Esophagus muscularis mucosa (tissue), 4 donors: Measurements from ENCODE around the gene JPH4. TPM values are rescaled to one million over a fixed set of nuclear protein-coding genes. Genes with fewer than 3 reads are reported as not detected.

Experiments used
- DNase-seq: peaks from one replicate; pipeline ENCODE4 v3.0.0-alpha.2; 2017; ENCODE audit errors: extremely low spot score
- H3K27ac ChIP-seq, 4 donors: fragments of 200-600 bp; sonication (generic); replicated peaks in 1 of 4; 1 replicate in 3 of 4; 2 replicates in 1 of 4; pipeline ENCODE4 v1.5.1; 2016 to 2019; ENCODE audit warnings: mild to moderate bottlenecking in 1 of 4
- H3K27me3 ChIP-seq, 4 donors: fragments of 200-600 bp; sonication (generic); one replicate each; pipeline versions ENCODE4 v1.5.1 to v1.6.0; 2016 to 2019
- H3K36me3 ChIP-seq, 4 donors: fragments of 200-600 bp; sonication (generic); one replicate each; pipeline ENCODE4 v1.5.1; 2016 to 2019
- H3K4me1 ChIP-seq, 4 donors: fragments of 200-600 bp; sonication (generic); one replicate each; pipeline ENCODE4 v1.5.1; 2016 to 2019
- H3K4me3 ChIP-seq, 4 donors: fragments of 200-600 bp; sonication (generic); 1 replicate in 2 of 4; 2 replicates in 2 of 4; pipeline ENCODE4 v1.5.1; 2016 to 2019; ENCODE audit warnings: mild to moderate bottlenecking in 4 of 4, moderate library complexity in 1 of 4
- H3K9me3 ChIP-seq, 4 donors: fragments of 200-600 bp; sonication (generic); 1 replicate in 3 of 4; 2 replicates in 1 of 4; pipeline ENCODE4 v1.5.1; 2016 to 2019
- EP300 ChIP-seq: sonication (generic); formaldehyde crosslinking; IDR thresholded peaks from one replicate; pipeline ENCODE4 v1.6.1; 2017; ENCODE audit warnings: antibody characterized with exemption
- POLR2A ChIP-seq: fragments of 450-650 bp; IDR thresholded peaks from one replicate; pipeline ENCODE4 v1.6.1; 2017; ENCODE audit warnings: antibody characterized with exemption, moderate library complexity, mild to moderate bottlenecking, low read depth
- POLR2AphosphoS5 ChIP-seq, 2 donors: sonication (generic); formaldehyde crosslinking; IDR thresholded peaks; one replicate each; pipeline ENCODE4 v1.6.1; 2017; ENCODE audit warnings: antibody characterized with exemption in 2 of 2
- WGBS: methylation state at CpG from one replicate; pipeline ENCODE4 v1.1.5; 2018; 5-methylcytosine and 5-hydroxymethylcytosine counted together
- intact Hi-C: fragments of 100-400 bp; cut with DNase I; formaldehyde crosslinking; loops from one replicate; pipeline ENCODE4 v1.15.1; 2023
- total RNA-seq, 4 donors: library from RNA; depleted of rRNA; stranded (reverse); fragments of >200 nt; gene quantifications; one replicate each; pipeline versions ENCODE4 v1.1.0 to v1.2.1, GENCODE V29; 2016
- TF ChIP-seq, protein P1 (sequence below), 3 experiments: fragments of 200-600 bp in 2 of 3; fragments of 450-650 bp in 1 of 3; sonication (generic) in 2 of 3; IDR thresholded peaks; one replicate each; pipeline ENCODE4 v1.5.1; 2017 to 2019; ENCODE audit warnings: antibody characterized with exemption in 3 of 3, mild to moderate bottlenecking in 2 of 3, moderate library complexity in 1 of 3

Gene JPH4
- total RNA-seq, 4 donors from 2014 or later: 0.83 to 2.8 (median 2.0) TPM

DNA sequence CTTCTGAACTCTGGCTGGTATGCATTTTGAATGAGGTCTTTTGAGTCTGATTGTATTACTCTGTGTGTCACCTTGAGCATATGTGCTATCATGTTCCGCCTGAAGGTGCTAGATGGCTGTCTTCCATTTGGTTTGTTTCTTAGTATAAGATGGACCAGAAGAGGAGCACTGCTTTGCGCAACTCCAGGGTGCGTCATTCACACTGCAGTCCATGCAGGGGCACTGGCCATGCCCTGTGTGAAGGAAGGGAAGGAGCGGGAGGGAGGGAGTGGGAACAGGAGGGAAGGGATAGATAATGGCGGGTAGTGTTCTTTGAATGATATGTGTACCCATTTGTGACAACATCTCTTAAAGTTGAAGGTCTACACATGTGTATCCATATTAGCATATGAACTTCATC, 35.2 kb downstream of the JPH4 start:
- no peaks in the 10 kb centered on the region for H3K9me3 ChIP-seq
- intact Hi-C loops: no loop called here
- WGBS: 95% methylated on average over 5 of the region's 5 CpGs
- H3K4me3 ChIP-seq: no peak overlapping the region
- no peaks in the 10 kb centered on the region for H3K27me3 ChIP-seq
- peaks cover 11 to 20% (median 12%) of the 10 kb centered on the region in 4 donors for H3K4me1 ChIP-seq
- TF ChIP-seq EP300 (no peak), POLR2AphosphoS5 (IDR thresholded peaks at IDR 0.05) (no peak), POLR2A (no peak)
- TF ChIP-seq, protein P1, sequence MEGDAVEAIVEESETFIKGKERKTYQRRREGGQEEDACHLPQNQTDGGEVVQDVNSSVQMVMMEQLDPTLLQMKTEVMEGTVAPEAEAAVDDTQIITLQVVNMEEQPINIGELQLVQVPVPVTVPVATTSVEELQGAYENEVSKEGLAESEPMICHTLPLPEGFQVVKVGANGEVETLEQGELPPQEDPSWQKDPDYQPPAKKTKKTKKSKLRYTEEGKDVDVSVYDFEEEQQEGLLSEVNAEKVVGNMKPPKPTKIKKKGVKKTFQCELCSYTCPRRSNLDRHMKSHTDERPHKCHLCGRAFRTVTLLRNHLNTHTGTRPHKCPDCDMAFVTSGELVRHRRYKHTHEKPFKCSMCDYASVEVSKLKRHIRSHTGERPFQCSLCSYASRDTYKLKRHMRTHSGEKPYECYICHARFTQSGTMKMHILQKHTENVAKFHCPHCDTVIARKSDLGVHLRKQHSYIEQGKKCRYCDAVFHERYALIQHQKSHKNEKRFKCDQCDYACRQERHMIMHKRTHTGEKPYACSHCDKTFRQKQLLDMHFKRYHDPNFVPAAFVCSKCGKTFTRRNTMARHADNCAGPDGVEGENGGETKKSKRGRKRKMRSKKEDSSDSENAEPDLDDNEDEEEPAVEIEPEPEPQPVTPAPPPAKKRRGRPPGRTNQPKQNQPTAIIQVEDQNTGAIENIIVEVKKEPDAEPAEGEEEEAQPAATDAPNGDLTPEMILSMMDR (IDR thresholded peaks at IDR 0.05): no peak
- no peak overlapping the region for H3K27ac ChIP-seq
- H3K36me3 ChIP-seq: peaks cover 0 to 5% (median 0%) of the 10 kb centered on the region in 4 donors
- no peak for DNase-seq

DNA sequence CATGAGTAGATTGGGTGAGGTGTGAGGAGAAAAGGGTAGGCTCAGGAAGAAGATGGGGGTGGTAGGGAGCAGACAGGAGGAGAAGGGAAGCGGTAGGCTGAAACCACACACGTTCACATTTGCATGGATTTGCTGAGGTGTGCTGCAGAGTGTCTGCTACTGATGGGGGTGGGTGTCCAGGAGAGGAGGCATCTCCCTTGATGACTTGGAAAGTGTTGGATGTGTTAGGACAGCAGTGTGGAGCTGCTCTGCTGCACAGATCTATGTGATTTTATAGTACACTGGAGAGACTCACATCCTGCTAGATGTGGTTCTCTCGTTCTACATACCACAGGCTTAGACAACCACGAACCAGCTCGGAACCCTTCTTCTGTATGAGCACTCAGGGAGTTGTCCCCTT, 36.3 kb downstream of the JPH4 start:
- TF ChIP-seq EP300 (no peak), POLR2AphosphoS5 (IDR thresholded peaks at IDR 0.05) (no peak)
- TF ChIP-seq, protein P1 (IDR thresholded peaks at IDR 0.05): no peak
- Histone ChIP-seq H3K36me3 (peaks cover 0 to 5% (median 0%) of the 10 kb centered on the region in 4 donors), H3K4me1 (peaks cover 11 to 20% (median 12%) of the 10 kb centered on the region in 4 donors), H3K4me3 (no peak overlapping the region), H3K27ac (no peak overlapping the region), H3K27me3 (no peaks in the 10 kb centered on the region), H3K9me3 (no peaks in the 10 kb centered on the region)
- WGBS: 78% methylated on average over 5 of the region's 5 CpGs
- intact Hi-C loops: no loop called here
- DNase-seq: no peak

DNA sequence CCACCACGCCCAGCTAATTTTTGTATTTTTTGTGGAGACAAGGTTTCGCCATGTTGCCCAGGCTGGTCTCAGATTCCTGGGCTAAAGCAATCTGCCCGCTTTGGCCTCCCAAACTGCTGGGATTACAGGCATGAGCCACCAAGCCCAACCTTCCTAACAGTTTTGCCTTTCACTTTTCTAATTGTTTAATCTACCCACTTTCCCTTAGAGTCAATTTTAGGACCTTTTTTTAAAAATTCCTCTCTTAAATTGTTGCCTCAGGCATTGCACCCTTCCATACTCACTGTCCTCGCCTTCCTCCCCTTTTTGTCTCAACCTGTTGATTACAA, 38.5 kb downstream of the JPH4 start:
- Histone ChIP-seq H3K27me3 (no peaks in the 10 kb centered on the region), H3K9me3 (no peaks in the 10 kb centered on the region), H3K36me3 (peaks cover 0 to 5% (median 0%) of the 10 kb centered on the region in 4 donors), H3K4me1 (peaks cover 5 to 20% (median 9%) of the 10 kb centered on the region in 4 donors), H3K27ac (no peak overlapping the region), H3K4me3 (no peak overlapping the region)
- WGBS: 95% methylated on average over 4 of the region's 4 CpGs
- TF ChIP-seq, protein P1 (IDR thresholded peaks at IDR 0.05): no peak
- TF ChIP-seq POLR2AphosphoS5 (IDR thresholded peaks at IDR 0.05) (no peak), EP300 (no peak), POLR2A (no peak)
- intact Hi-C loops: no loop called here
- DNase-seq: no peak

DNA sequence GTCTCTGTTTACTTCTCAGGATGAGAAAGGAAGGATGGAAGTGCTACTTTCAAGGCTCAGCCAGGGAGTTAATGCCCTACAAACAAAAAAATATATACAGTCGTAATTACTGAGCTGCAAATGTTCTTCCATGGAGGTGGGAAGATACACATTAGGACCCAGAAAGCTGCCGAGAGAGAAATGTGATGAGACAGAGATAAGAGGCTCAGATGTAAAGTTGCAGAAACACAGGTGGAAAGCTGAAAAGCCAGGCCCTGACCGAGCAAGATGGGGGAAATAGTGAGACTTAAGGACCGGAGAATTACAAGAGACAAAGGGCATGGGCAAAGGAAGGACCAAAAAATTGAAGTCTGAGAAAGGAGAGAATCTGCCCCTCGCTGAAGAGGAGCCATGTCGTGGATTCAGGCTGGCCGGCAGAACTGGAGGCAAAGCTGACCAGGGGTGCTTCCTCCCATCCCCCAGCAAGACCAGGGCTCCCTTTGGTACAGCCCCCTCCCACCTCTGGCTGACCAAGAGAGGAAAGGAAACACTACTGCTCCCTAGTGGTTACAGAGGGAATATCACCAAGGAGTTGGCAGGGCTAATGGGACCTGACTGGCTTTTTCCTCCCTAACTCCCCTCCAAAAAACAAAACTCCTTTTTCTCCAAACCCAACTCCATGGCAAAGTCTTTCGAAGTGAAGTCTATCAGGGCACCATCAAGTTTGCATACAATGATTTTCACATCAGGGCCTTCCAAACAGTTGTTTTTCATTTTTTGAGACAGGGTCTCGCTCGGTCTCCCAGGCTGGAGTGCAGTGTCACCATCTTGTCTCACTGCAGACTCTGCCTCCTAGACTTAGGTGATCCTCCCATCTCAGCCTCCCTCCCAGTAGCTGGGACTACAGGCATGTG, 39.1 kb downstream of the JPH4 start:
- intact Hi-C loops: no loop called here
- peaks cover 0 to 9% (median 0%) of the 10 kb centered on the region in 4 donors for H3K36me3 ChIP-seq
- H3K9me3 ChIP-seq: no peaks in the 10 kb centered on the region
- no peak for DNase-seq
- H3K4me1 ChIP-seq: peaks cover 0 to 14% (median 4%) of the 10 kb centered on the region in 4 donors
- TF ChIP-seq, protein P1 (IDR thresholded peaks at IDR 0.05): peak; percentile 48 to 84 (median 58)
- TF ChIP-seq POLR2AphosphoS5 (IDR thresholded peaks at IDR 0.05): no peak
- TF ChIP-seq EP300: no peak
- no peak overlapping the region for H3K27ac ChIP-seq
- H3K27me3 ChIP-seq: no peaks in the 10 kb centered on the region
- H3K4me3 ChIP-seq: no peak overlapping the region
- WGBS: 42% methylated on average over 10 of the region's 10 CpGs
